Measurements from ENCODE around the gene NKX1-1.

Gene NKX1-1

DNA sequence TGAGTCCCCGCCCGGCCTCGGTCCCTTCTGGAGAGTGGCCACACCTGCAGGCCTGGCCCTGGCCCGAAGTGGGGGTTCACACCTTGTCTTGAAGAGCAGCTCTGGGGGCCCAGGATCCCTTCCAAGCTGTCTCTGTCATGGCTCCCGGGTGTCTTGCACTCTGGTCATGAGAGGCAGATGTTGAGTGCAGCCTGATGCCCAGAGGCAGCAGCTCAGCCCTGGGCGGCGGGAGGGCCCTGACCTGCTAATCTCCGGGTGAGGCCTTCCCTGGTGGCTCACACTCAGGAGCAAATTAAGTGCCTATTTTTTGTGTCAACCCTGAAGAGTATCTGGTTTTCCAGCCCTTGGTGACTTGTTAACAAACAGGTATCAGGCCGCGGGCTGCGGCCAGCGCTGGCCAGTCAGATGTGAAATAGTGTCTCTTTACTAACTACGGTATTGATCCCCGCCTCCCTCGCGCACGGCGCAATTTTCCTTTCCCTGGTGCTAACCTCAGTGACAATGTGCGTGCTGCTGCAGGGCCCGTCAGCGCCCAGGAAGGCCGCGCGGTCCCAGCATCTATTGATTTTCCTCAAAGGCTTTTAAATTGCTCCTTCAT is 24.2 kb downstream of the NKX1-1 start:
- Histone ChIP-seq H3K79me2 (ENCODE audit: control insufficient read depth, low read length) (no peaks in the 10 kb centered on the region), H3K4me2 (ENCODE audit: low read length) (no peak overlapping the region), H3F3A (ENCODE audit: control insufficient read depth, insufficient read depth) (no peaks in the 10 kb centered on the region), H4K20me1 (ENCODE audit: control insufficient read depth, insufficient read depth, low read depth, low read length) (no peaks in the 10 kb centered on the region), H3K4me3 (ENCODE audit: low read length) (no peak overlapping the region), H3K36me3 (ENCODE audit: control insufficient read depth, low read length) (no peaks in the 10 kb centered on the region), H3K4me1 (ENCODE audit: control insufficient read depth, low read length) (no peaks in the 10 kb centered on the region), H3K9me2 (replicated peaks; ENCODE audit: control insufficient read depth, low read length) (no peaks in the 10 kb centered on the region), H3K27ac (ENCODE audit: low read depth, low read length) (no peak overlapping the region), H3K9me3 (ENCODE audit: control insufficient read depth, insufficient read depth, low read length) (no peaks in the 10 kb centered on the region), H3K27me3 (ENCODE audit: control insufficient read depth, low read length) (no peaks in the 10 kb centered on the region)
- no peak for TF ChIP-seq EZH2phosphoT487 (IDR thresholded peaks at IDR 0.05; ENCODE audit: borderline replicate concordance, low read length)
- TF ChIP-seq, protein P1, sequence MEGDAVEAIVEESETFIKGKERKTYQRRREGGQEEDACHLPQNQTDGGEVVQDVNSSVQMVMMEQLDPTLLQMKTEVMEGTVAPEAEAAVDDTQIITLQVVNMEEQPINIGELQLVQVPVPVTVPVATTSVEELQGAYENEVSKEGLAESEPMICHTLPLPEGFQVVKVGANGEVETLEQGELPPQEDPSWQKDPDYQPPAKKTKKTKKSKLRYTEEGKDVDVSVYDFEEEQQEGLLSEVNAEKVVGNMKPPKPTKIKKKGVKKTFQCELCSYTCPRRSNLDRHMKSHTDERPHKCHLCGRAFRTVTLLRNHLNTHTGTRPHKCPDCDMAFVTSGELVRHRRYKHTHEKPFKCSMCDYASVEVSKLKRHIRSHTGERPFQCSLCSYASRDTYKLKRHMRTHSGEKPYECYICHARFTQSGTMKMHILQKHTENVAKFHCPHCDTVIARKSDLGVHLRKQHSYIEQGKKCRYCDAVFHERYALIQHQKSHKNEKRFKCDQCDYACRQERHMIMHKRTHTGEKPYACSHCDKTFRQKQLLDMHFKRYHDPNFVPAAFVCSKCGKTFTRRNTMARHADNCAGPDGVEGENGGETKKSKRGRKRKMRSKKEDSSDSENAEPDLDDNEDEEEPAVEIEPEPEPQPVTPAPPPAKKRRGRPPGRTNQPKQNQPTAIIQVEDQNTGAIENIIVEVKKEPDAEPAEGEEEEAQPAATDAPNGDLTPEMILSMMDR (IDR thresholded peaks at IDR 0.05; ENCODE audit: low read depth, low read length, poor library complexity, severe bottlenecking), result no peak

DNA sequence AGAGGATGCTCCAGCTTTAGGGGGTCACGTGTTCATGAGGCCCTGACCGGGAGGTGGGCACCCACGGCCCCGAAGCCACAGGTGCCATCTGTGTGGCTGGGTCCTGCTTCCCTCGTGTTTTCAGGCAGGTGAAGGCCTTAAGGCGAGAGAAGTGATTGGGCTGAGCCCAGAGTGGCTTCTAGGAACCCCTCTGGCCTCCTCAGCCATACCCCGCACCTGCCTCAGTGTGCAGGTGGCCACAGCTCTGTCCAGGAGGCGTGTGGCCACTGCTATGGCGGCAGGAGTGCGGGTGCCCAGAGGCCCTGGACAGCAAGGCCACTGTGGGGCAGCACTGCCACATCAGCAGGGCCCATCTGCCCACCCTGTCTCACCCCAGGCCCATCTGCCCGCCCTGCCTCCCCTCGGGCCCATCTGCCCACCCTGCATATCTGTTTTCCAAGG is 25.0 kb downstream of the NKX1-1 start:
- no peaks in the 10 kb centered on the region for H3K36me3 ChIP-seq (ENCODE audit: control insufficient read depth, low read length)
- H3K4me1 ChIP-seq (ENCODE audit: control insufficient read depth, low read length), result no peaks in the 10 kb centered on the region
- H3F3A ChIP-seq (ENCODE audit: control insufficient read depth, insufficient read depth), result no peaks in the 10 kb centered on the region
- no peaks in the 10 kb centered on the region for H3K9me2 ChIP-seq (replicated peaks; ENCODE audit: control insufficient read depth, low read length)
- H4K20me1 ChIP-seq (ENCODE audit: control insufficient read depth, insufficient read depth, low read depth, low read length), result no peaks in the 10 kb centered on the region
- no peak overlapping the region for H3K4me3 ChIP-seq (ENCODE audit: low read length)
- H3K27me3 ChIP-seq (ENCODE audit: control insufficient read depth, low read length), result no peaks in the 10 kb centered on the region
- no peak overlapping the region for H3K4me2 ChIP-seq (ENCODE audit: low read length)
- no peak for TF ChIP-seq EZH2phosphoT487 (IDR thresholded peaks at IDR 0.05; ENCODE audit: borderline replicate concordance, low read length)
- no peak overlapping the region for H3K27ac ChIP-seq (ENCODE audit: low read depth, low read length)
- H3K79me2 ChIP-seq (ENCODE audit: control insufficient read depth, low read length), result no peaks in the 10 kb centered on the region
- H3K9me3 ChIP-seq (ENCODE audit: control insufficient read depth, insufficient read depth, low read length), result no peaks in the 10 kb centered on the region

DNA sequence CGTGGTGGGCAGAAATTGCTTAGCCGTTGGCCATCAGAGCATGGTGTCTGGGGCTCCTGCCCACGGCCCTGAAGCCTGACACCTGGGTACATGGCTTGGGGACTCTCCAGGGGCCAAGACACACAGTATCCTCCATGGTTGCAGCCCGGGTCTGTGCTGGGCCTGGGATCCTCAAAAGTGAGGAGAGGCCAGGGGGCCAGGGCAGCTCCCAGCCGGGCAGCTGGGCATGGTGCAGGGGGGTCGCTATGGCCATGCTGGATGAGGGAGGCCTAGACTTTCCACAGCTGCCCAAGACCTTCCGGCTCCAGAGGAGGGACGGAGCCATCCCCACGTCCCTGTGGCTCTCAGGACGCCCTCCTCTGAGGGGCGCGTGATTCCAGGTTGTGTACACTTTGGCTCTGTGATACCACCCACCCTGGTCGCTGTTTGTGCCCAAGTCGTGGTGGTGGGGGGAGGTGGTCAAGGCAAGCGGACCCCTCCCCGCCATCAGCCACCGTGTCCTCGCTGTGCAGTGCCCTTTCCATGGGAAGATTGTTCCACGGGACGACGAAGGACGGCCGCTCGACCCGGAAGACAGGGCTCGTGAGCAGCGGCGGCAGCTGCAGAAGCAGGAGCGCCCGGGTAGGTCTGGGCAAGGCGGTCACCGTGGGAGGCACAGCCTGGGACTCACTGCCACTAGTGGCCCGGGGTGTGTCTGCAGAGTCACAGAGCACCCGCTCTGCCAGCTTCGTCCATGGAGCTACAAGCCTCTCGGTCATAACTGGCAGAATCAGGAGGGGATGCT is 25.7 kb downstream of the NKX1-1 start:
- Histone ChIP-seq H3K9me3 (ENCODE audit: control insufficient read depth, insufficient read depth, low read length) (no peaks in the 10 kb centered on the region), H3K4me2 (ENCODE audit: low read length) (no peak overlapping the region), H4K20me1 (ENCODE audit: control insufficient read depth, insufficient read depth, low read depth, low read length) (no peaks in the 10 kb centered on the region), H3K79me2 (ENCODE audit: control insufficient read depth, low read length) (no peaks in the 10 kb centered on the region), H3K4me3 (ENCODE audit: low read length) (no peak overlapping the region), H3K9me2 (replicated peaks; ENCODE audit: control insufficient read depth, low read length) (no peaks in the 10 kb centered on the region), H3K27me3 (ENCODE audit: control insufficient read depth, low read length) (no peaks in the 10 kb centered on the region), H3K4me1 (ENCODE audit: control insufficient read depth, low read length) (no peaks in the 10 kb centered on the region), H3K36me3 (ENCODE audit: control insufficient read depth, low read length) (no peaks in the 10 kb centered on the region), H3F3A (ENCODE audit: control insufficient read depth, insufficient read depth) (no peaks in the 10 kb centered on the region), H3K27ac (ENCODE audit: low read depth, low read length) (no peak overlapping the region)
- TF ChIP-seq, protein P1 (IDR thresholded peaks at IDR 0.05; ENCODE audit: low read depth, low read length, poor library complexity, severe bottlenecking), result no peak
- no peak for TF ChIP-seq EZH2phosphoT487 (IDR thresholded peaks at IDR 0.05; ENCODE audit: borderline replicate concordance, low read length)

GRCh38 chr4:1379801-1380331 is 26.4 kb downstream of the NKX1-1 start:
- no peaks in the 10 kb centered on the region for H3K79me2 ChIP-seq (ENCODE audit: control insufficient read depth, low read length)
- H3K4me2 ChIP-seq (ENCODE audit: low read length), result no peak overlapping the region
- no peaks in the 10 kb centered on the region for H3K27me3 ChIP-seq (ENCODE audit: control insufficient read depth, low read length)
- TF ChIP-seq EZH2phosphoT487 (IDR thresholded peaks at IDR 0.05; ENCODE audit: borderline replicate concordance, low read length), result no peak
- TF ChIP-seq, protein P1 (IDR thresholded peaks at IDR 0.05; ENCODE audit: low read depth, low read length, poor library complexity, severe bottlenecking), result no peak
- no peaks in the 10 kb centered on the region for H4K20me1 ChIP-seq (ENCODE audit: control insufficient read depth, insufficient read depth, low read depth, low read length)
- no peaks in the 10 kb centered on the region for H3F3A ChIP-seq (ENCODE audit: control insufficient read depth, insufficient read depth)
- no peaks in the 10 kb centered on the region for H3K9me2 ChIP-seq (replicated peaks; ENCODE audit: control insufficient read depth, low read length)
- no peaks in the 10 kb centered on the region for H3K9me3 ChIP-seq (ENCODE audit: control insufficient read depth, insufficient read depth, low read length)
- H3K4me1 ChIP-seq (ENCODE audit: control insufficient read depth, low read length), result no peaks in the 10 kb centered on the region
- no peak overlapping the region for H3K27ac ChIP-seq (ENCODE audit: low read depth, low read length)
- no peaks in the 10 kb centered on the region; the same call in 1 of the 2 replicates for H3K36me3 ChIP-seq (ENCODE audit: control insufficient read depth, low read length)
- H3K4me3 ChIP-seq (ENCODE audit: low read length), result no peak overlapping the region
